Endothelial cell (in vitro differentiated cells): ENCODE measurements around the gene OSBPL6. TPM values are rescaled to one million over a fixed set of nuclear protein-coding genes. Genes with fewer than 3 reads are reported as not detected.

Experiments used
- DNase-seq: peaks from one replicate; pipeline ENCODE4 v3.0.0; 2021; ENCODE audit warnings: low spot score
- H3K27ac Mint-ChIP-seq: one replicate; pipeline ENCODE4 v1.8.0; 2021; ENCODE audit warnings: mixed read lengths, inconsistent platforms; ENCODE audit not compliant: unreplicated experiment
- H3K27me3 Mint-ChIP-seq: one replicate; pipeline ENCODE4 v1.8.0; 2021; ENCODE audit warnings: mild to moderate bottlenecking, moderate library complexity, mixed read lengths, inconsistent platforms; ENCODE audit not compliant: unreplicated experiment
- H3K36me3 Mint-ChIP-seq: one replicate; pipeline ENCODE4 v1.8.0; 2021; ENCODE audit warnings: mild to moderate bottlenecking, low read depth, mixed read lengths, inconsistent platforms; ENCODE audit not compliant: unreplicated experiment
- H3K4me1 Mint-ChIP-seq: one replicate; pipeline ENCODE4 v1.8.0; 2021; ENCODE audit warnings: mild to moderate bottlenecking, mixed read lengths, inconsistent platforms; ENCODE audit not compliant: unreplicated experiment
- H3K4me3 Mint-ChIP-seq: one replicate; pipeline ENCODE4 v1.8.0; 2021; ENCODE audit warnings: mild to moderate bottlenecking, mixed read lengths, inconsistent platforms; ENCODE audit not compliant: unreplicated experiment
- H3K9me3 Mint-ChIP-seq: one replicate; pipeline ENCODE4 v1.8.0; 2021; ENCODE audit warnings: mixed read lengths, inconsistent platforms; ENCODE audit not compliant: unreplicated experiment
- CTCF ChIP-seq: fragments of 200-600 bp; sonication (generic); IDR thresholded peaks from one replicate; pipeline ENCODE4 v1.5.0; 2021; ENCODE audit warnings: antibody characterized with exemption; ENCODE audit not compliant: unreplicated experiment
- total RNA-seq: library from RNA; stranded (reverse); fragmentation: NEBNext Ultra II Directional; extraction: Animal tissue kit (Norgen Biotek cat#: 25700); gene quantifications from one replicate; pipeline ENCODE4 v1.2.1, GENCODE V29; 2021; ENCODE audit not compliant: unreplicated experiment

OSBPL6 gene
- total RNA-seq, 1 donor from 2014 or later: 3.0 TPM

GRCh38 chr2:178188466-178188865, 5.8 kb upstream of the OSBPL6 start:
- Mint-ChIP-seq H3K36me3 (no peaks in the 10 kb centered on the region), H3K4me3 (no peak overlapping the region), H3K27ac (no peak overlapping the region), H3K27me3 (peaks cover 4% of the 10 kb centered on the region), H3K4me1 (no peaks in the 10 kb centered on the region), H3K9me3 (no peaks in the 10 kb centered on the region)
- TF ChIP-seq CTCF: no peak
- no peak for DNase-seq

GRCh38 chr2:178191004-178191508, 3.3 kb upstream of the OSBPL6 start:
- Mint-ChIP-seq H3K4me3 (no peak overlapping the region), H3K36me3 (no peaks in the 10 kb centered on the region), H3K4me1 (peaks cover 5% of the 10 kb centered on the region)

GRCh38 chr2:178191511-178191910, 2.8 kb upstream of the OSBPL6 start:
- no peak for TF ChIP-seq CTCF
- Mint-ChIP-seq H3K27ac (no peak overlapping the region), H3K27me3 (peaks cover 7% of the 10 kb centered on the region), H3K4me1 (peaks cover 5% of the 10 kb centered on the region), H3K36me3 (no peaks in the 10 kb centered on the region), H3K4me3 (no peak overlapping the region), H3K9me3 (no peaks in the 10 kb centered on the region)
- no peak for DNase-seq

More at GRCh38 chr2:178191004-178191508, 3.3 kb upstream of the OSBPL6 start:
- TF ChIP-seq CTCF: no peak
- H3K27me3 Mint-ChIP-seq: peaks cover 7% of the 10 kb centered on the region
- H3K9me3 Mint-ChIP-seq: no peaks in the 10 kb centered on the region
- DNase-seq: no peak
- no peak overlapping the region for H3K27ac Mint-ChIP-seq

GRCh38 chr2:178193496-178193822, 853 bp upstream of the OSBPL6 start:
- peaks cover 9% of the 10 kb centered on the region for H3K4me1 Mint-ChIP-seq
- H3K27ac Mint-ChIP-seq: no peak overlapping the region
- DNase-seq: no peak
- H3K9me3 Mint-ChIP-seq: no peaks in the 10 kb centered on the region
- no peak for TF ChIP-seq CTCF
- no peaks in the 10 kb centered on the region for H3K36me3 Mint-ChIP-seq
- peak overlapping the region; percentile 87 for H3K4me3 Mint-ChIP-seq
- H3K27me3 Mint-ChIP-seq: peaks cover 7% of the 10 kb centered on the region

- peaks cover 9% of the 10 kb centered on the region for H3K4me1 Mint-ChIP-seq
- DNase-seq: peak; percentile 59
- no peaks in the 10 kb centered on the region for H3K9me3 Mint-ChIP-seq
- no peaks in the 10 kb centered on the region for H3K36me3 Mint-ChIP-seq
- H3K4me3 Mint-ChIP-seq: peak overlapping the region; percentile 90
- H3K27ac Mint-ChIP-seq: no peak overlapping the region
- TF ChIP-seq CTCF: no peak
- H3K27me3 Mint-ChIP-seq: peaks cover 7% of the 10 kb centered on the region
Measured at GRCh38 chr2:178194600-178195389, 483 bp downstream of the OSBPL6 start.
